ENCODE measurements around the gene SMPDL3B. TPM values are rescaled to one million over a fixed set of nuclear protein-coding genes. Genes with fewer than 3 reads are reported as not detected.

Gene SMPDL3B
- total and polyA plus RNA-seq, 2 donors from 2014 or later, result 5.9 to 9.7 TPM

DNA sequence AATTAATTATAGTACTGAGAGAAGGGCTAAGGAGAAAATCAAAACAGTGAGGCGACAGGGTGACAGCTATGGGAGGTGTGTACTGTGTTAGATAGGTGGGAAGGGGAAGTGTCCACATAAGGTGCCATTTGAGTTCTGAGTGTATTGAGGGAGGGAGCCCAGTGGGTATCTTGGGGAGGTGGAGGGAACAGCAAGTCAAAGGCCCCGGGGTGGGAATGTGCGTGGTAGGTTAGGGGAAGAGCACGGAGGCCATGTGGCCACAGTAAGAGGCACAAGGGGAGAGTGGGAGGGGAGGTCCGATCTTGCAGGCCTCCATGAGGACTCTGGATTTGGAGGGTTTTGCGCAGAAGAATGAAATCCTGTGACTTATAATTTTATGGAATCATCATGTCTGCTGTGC is 22.0 kb downstream of the SMPDL3B start:
- Histone ChIP-seq H3K4me3 (ENCODE audit: low read length in 3 of 3) (no peak overlapping the region), H3K9me3 (ENCODE audit: control insufficient read depth in 2 of 3, insufficient read depth in 1 of 3, low read length in 3 of 3) (no peaks in the 10 kb centered on the region), H3K27ac (ENCODE audit: low read depth in 2 of 2, low read length in 2 of 2) (no peak overlapping the region), H3K27me3 (ENCODE audit: control insufficient read depth, insufficient read depth, low read length) (no peaks in the 10 kb centered on the region), H3K36me3 (ENCODE audit: control insufficient read depth in 2 of 3, insufficient read depth in 3 of 3, low read length in 3 of 3) (no peaks in the 10 kb centered on the region), H3K9ac (ENCODE audit: low read length in 3 of 3) (no peak overlapping the region), H3K4me1 (ENCODE audit: control insufficient read depth in 2 of 3, insufficient read depth in 2 of 3, low read depth in 1 of 3, low read length in 3 of 3) (peaks cover 0 to 12% (median 0%) of the 10 kb centered on the region in 3 donors)
- TF ChIP-seq, protein P1, sequence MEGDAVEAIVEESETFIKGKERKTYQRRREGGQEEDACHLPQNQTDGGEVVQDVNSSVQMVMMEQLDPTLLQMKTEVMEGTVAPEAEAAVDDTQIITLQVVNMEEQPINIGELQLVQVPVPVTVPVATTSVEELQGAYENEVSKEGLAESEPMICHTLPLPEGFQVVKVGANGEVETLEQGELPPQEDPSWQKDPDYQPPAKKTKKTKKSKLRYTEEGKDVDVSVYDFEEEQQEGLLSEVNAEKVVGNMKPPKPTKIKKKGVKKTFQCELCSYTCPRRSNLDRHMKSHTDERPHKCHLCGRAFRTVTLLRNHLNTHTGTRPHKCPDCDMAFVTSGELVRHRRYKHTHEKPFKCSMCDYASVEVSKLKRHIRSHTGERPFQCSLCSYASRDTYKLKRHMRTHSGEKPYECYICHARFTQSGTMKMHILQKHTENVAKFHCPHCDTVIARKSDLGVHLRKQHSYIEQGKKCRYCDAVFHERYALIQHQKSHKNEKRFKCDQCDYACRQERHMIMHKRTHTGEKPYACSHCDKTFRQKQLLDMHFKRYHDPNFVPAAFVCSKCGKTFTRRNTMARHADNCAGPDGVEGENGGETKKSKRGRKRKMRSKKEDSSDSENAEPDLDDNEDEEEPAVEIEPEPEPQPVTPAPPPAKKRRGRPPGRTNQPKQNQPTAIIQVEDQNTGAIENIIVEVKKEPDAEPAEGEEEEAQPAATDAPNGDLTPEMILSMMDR (IDR thresholded peaks at IDR 0.05; ENCODE audit: borderline replicate concordance, extremely low read depth, insufficient read depth), result no peak
- FAIRE-seq, result no peak
- DNase-seq, result no peak
- intact Hi-C loops (cut with DNase I), result no loop called here

DNA sequence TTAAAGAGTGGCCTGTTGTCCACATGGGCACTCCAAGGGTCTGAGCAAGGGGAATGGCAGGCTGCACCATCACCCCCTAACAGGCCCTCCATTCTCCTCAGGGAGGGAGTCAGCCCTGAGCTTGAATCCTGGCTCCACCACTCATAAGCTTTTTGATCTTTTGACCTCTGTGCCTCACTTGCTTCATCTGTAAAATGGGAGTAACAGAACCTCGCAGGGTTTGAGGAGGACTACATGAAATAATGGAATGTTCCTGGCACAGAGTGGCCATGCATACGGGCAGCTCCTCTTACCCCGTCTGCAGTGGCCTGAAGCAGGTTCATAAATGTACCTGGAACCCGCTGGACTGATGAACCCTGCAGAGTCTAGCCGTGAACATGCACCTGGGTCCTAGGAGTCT is 22.9 kb downstream of the SMPDL3B start:
- Histone ChIP-seq H3K9ac (ENCODE audit: low read length in 3 of 3) (no peak overlapping the region), H3K36me3 (ENCODE audit: control insufficient read depth in 2 of 3, insufficient read depth in 3 of 3, low read length in 3 of 3) (no peaks in the 10 kb centered on the region), H3K27me3 (ENCODE audit: control insufficient read depth, insufficient read depth, low read length) (no peaks in the 10 kb centered on the region), H3K27ac (ENCODE audit: low read depth in 2 of 2, low read length in 2 of 2) (no peak overlapping the region), H3K9me3 (ENCODE audit: control insufficient read depth in 2 of 3, insufficient read depth in 1 of 3, low read length in 3 of 3) (no peaks in the 10 kb centered on the region), H3K4me3 (ENCODE audit: low read length in 3 of 3) (no peak overlapping the region), H3K4me1 (ENCODE audit: control insufficient read depth in 2 of 3, insufficient read depth in 2 of 3, low read depth in 1 of 3, low read length in 3 of 3) (peaks cover 0 to 12% (median 0%) of the 10 kb centered on the region in 3 donors)
- no peak for FAIRE-seq
- TF ChIP-seq, protein P1 (IDR thresholded peaks at IDR 0.05; ENCODE audit: borderline replicate concordance, extremely low read depth, insufficient read depth), result no peak
- no peak for DNase-seq
- intact Hi-C loops (cut with DNase I), result no loop called here

DNA sequence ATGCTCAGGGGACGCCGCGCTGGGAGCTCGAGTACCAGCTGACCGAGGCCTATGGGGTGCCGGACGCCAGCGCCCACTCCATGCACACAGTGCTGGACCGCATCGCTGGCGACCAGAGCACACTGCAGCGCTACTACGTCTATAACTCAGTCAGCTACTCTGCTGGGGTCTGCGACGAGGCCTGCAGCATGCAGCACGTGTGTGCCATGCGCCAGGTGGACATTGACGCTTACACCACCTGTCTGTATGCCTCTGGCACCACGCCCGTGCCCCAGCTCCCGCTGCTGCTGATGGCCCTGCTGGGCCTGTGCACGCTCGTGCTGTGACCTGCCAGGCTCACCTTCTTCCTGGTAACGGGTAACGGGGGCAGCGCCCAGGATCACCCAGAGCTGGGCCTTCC is 23.7 kb downstream of the SMPDL3B start:
- FAIRE-seq (no peak), DNase-seq (peak in 1 of 5 donors; percentile 82)
- Histone ChIP-seq H3K4me3 (ENCODE audit: low read length in 3 of 3) (no peak overlapping the region), H3K36me3 (ENCODE audit: control insufficient read depth in 2 of 3, insufficient read depth in 3 of 3, low read length in 3 of 3) (no peaks in the 10 kb centered on the region), H3K9me3 (ENCODE audit: control insufficient read depth in 2 of 3, insufficient read depth in 1 of 3, low read length in 3 of 3) (no peaks in the 10 kb centered on the region), H3K9ac (ENCODE audit: low read length in 3 of 3) (no peak overlapping the region), H3K27ac (ENCODE audit: low read depth in 2 of 2, low read length in 2 of 2) (no peak overlapping the region), H3K4me1 (ENCODE audit: control insufficient read depth in 2 of 3, insufficient read depth in 2 of 3, low read depth in 1 of 3, low read length in 3 of 3) (peaks cover 0 to 12% (median 0%) of the 10 kb centered on the region in 3 donors), H3K27me3 (ENCODE audit: control insufficient read depth, insufficient read depth, low read length) (no peaks in the 10 kb centered on the region)
- TF ChIP-seq, protein P1 (IDR thresholded peaks at IDR 0.05; ENCODE audit: borderline replicate concordance, extremely low read depth, insufficient read depth), result no peak
- intact Hi-C loops (cut with DNase I), result no loop called here

All from kidney (tissue), 14 donors.